Nephron progenitor cell (in vitro differentiated cells): Measurements from ENCODE around the gene JMJD8.
"Not testable (repeated sequence)": the region's sequence is repeated elsewhere in the genome, so short reads cannot be mapped to it uniquely, and the experiment has no call there.

Source experiments
- DNase-seq: peaks from one replicate; pipeline ENCODE4 v3.0.0; 2021
- H3K27ac Mint-ChIP-seq: 2 replicates; pipeline ENCODE4 v1.8.0; 2021; ENCODE audit warnings: mild to moderate bottlenecking, moderate library complexity, mixed read lengths
- H3K27me3 Mint-ChIP-seq: 2 replicates; pipeline ENCODE4 v1.8.0; 2021; ENCODE audit warnings: mild to moderate bottlenecking, low read depth, mixed read lengths; ENCODE audit not compliant: poor library complexity
- H3K36me3 Mint-ChIP-seq: 2 replicates; pipeline ENCODE4 v1.8.0; 2021; ENCODE audit warnings: low read depth, mixed read lengths
- H3K4me1 Mint-ChIP-seq: 2 replicates; pipeline ENCODE4 v1.8.0; 2021; ENCODE audit warnings: mixed read lengths
- H3K4me3 Mint-ChIP-seq: 2 replicates; pipeline ENCODE4 v1.8.0; 2021; ENCODE audit warnings: mild to moderate bottlenecking, moderate library complexity, mixed read lengths
- H3K9me3 Mint-ChIP-seq: 2 replicates; pipeline ENCODE4 v1.8.0; 2021; ENCODE audit warnings: mild to moderate bottlenecking, moderate library complexity, mixed read lengths
- TF ChIP-seq, protein P1 (sequence below): fragments of 200-600 bp; sonication (generic); IDR thresholded peaks from 2 replicates; pipeline ENCODE4 v1.5.0; 2021; ENCODE audit warnings: antibody characterized with exemption

Gene JMJD8

DNA sequence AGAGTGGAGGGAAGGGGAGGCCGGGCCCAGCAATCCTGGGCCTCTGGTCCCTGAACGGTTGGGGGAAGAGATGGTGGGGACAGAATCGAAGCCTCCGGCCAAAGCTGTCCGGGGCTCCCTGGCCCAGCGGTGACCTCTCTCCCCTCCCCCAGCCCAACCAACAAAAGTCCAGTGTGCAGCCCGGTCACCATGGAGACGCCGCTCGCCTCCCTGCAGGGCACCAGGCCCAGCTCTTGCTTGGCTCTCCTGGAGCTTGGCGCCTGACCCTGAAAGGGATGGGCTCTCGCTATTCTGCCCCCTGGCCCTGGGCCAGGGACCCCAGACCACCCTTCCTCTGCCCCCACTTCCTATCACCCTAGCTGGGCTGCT lies 32.0 kb upstream of the JMJD8 start:
- H3K9me3 Mint-ChIP-seq, result no peaks in the 10 kb centered on the region
- H3K4me3 Mint-ChIP-seq, result peak overlapping the region; percentile 80
- H3K4me1 Mint-ChIP-seq, result peaks cover 32% of the 10 kb centered on the region
- H3K36me3 Mint-ChIP-seq, result no peaks in the 10 kb centered on the region
- peak; percentile 81 for DNase-seq
- TF ChIP-seq, protein P1, sequence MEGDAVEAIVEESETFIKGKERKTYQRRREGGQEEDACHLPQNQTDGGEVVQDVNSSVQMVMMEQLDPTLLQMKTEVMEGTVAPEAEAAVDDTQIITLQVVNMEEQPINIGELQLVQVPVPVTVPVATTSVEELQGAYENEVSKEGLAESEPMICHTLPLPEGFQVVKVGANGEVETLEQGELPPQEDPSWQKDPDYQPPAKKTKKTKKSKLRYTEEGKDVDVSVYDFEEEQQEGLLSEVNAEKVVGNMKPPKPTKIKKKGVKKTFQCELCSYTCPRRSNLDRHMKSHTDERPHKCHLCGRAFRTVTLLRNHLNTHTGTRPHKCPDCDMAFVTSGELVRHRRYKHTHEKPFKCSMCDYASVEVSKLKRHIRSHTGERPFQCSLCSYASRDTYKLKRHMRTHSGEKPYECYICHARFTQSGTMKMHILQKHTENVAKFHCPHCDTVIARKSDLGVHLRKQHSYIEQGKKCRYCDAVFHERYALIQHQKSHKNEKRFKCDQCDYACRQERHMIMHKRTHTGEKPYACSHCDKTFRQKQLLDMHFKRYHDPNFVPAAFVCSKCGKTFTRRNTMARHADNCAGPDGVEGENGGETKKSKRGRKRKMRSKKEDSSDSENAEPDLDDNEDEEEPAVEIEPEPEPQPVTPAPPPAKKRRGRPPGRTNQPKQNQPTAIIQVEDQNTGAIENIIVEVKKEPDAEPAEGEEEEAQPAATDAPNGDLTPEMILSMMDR, result no peak
- H3K27ac Mint-ChIP-seq, result no peak overlapping the region
- H3K27me3 Mint-ChIP-seq, result peaks cover 28% of the 10 kb centered on the region

DNA sequence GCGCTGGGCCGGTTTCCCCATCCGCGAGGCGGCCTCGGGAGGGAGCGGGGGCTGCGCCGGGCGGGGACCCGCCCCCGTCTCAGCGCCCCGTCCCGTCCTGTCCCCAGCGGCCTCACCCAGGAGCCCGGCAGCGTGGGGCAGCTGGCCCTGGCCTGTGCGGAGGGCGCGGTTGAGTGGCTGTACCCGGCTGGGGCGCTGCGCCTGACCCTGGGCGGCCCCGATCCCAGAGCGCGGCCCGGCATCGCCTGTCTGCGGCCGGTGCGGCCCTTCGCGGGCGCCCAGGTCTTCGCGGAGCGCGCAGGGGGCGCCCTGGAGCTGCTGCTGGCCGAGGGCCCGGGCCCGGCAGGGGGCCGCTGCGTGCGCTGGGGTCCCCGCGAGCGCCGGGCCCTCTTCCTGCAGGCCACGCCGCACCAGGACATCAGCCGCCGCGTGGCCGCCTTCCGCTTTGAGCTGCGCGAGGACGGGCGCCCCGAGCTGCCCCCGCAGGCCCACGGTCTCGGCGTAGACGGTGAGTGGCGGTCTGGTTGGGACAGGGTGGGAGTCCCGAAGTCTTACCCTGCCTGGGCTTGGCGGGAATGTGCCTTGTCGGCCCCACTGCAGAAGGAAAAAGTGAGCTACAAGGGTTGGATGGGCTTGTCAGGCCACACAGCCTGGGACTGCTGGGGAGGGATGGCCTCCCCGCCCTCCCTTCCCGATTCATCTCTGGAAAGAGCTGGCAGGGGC lies 31.5 kb upstream of the JMJD8 start:
- Mint-ChIP-seq H3K4me1 (peaks cover 32% of the 10 kb centered on the region), H3K27me3 (peaks cover 30% of the 10 kb centered on the region), H3K36me3 (no peaks in the 10 kb centered on the region), H3K27ac (no peak overlapping the region), H3K4me3 (peak overlapping the region; percentile 80), H3K9me3 (no peaks in the 10 kb centered on the region)
- TF ChIP-seq, protein P1, result no peak
- DNase-seq, result peak; percentile 73

DNA sequence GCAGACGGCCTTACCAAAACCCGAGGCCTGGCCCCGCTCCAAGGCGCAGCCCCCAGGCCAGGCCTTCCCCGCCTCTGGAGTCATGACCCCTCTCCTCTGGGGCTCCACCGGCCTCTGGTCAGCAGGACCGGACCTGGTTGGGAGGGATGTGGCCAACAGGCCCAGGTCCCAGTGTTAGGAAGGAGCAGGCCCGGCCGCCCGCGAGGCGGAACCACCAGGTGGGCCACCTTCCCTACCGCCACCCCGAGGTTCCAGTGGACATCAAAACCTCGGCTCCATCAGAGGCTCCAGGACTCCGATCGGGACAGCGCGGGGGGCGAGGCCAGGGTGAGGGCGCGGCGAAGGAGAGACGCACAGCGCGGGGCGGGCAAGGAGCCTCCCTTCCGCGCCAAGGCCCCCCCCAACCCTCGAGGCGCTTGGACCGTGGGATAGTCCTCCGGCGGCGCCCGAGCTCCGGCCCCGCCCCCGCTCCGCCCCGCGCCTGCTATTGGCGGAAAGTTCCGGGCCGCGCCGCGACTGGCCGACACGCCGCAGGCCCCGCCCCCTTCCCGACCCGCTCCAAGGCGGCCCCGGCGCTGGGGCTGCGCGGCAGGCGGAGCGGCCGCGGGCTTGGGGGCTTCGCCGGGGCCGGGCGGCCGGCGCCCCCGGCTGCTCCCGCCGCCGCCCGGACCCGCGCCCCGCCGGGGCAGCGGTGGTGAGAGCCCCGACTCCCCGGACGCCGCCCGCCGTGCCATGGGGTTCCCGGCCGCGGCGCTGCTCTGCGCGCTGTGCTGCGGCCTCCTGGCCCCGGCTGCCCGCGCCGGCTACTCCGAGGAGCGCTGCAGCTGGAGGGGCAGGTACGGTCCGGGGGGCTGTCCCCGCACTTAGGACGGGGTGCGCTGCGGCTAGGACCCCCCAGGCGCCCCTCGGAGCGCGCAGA lies 30.7 kb upstream of the JMJD8 start, which contains the start of gene METRN:
Gene METRN (plus strand): TSS at position 561 of the 919 bp plus-strand sequence. CDS start 172 bp downstream, at position 733.
- no peaks in the 10 kb centered on the region for H3K9me3 Mint-ChIP-seq
- peak within 1 kb of the TSS; percentile 80 for H3K4me3 Mint-ChIP-seq
- TF ChIP-seq, protein P1, result no peak
- no peaks in the 10 kb centered on the region for H3K36me3 Mint-ChIP-seq
- H3K4me1 Mint-ChIP-seq, result peaks cover 30% of the 10 kb centered on the region
- H3K27ac Mint-ChIP-seq, result no peak within 1 kb of the TSS
- peaks cover 34% of the 10 kb centered on the region for H3K27me3 Mint-ChIP-seq
- DNase-seq, result peak; percentile 99

DNA sequence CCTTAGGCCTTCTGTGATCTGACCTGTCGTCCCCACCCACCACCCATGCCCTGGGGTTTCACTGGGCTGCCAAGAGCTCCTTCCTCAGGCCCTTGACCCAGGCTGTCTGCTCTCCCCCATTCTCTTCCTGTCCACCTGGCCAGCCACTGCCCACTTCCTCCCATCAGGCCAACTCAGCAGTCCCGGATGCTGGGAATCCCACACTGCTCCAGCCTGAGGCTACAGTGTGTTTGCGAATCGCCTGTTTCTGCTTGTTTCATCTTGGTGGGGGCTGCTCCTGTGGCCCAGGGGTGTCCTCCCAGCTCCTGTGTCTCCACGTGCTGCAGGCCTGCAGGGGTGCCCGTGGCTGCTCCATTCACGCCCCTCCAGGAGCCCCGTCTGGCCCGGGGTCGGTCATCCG lies 29.9 kb upstream of the JMJD8 start:
- TF ChIP-seq, protein P1, result no peak
- Mint-ChIP-seq H3K4me1 (peaks cover 23% of the 10 kb centered on the region), H3K36me3 (no peaks in the 10 kb centered on the region), H3K4me3 (no peak overlapping the region), H3K9me3 (no peaks in the 10 kb centered on the region), H3K27ac (no peak overlapping the region), H3K27me3 (peaks cover 42% of the 10 kb centered on the region)
- no peak for DNase-seq

DNA sequence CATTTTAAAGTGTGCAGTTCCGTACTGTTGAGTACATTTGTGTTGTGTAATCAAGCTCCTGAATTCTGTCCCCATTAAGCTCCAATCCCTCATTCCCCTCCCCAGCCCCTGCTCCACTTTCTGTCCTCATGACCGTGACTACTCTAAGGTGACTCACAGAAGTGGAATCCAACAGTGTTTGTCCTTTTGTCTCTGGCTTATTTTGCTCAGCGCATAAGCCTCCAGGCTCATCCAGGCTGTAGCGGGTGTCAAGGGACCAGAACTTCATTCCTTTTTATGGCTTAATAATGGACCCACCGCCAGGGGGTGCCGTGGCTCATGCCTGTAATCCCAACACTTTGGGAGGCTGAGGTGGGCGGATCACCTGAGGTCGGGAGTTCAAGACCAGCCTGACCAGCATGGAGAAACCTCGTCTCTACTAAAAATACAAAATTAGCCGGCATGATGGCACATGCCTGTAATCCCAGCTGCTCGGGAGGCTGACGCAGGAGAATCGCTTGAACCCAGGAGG lies 28.7 kb upstream of the JMJD8 start:
- not testable (repeated sequence) for H3K9me3 Mint-ChIP-seq, H3K36me3 Mint-ChIP-seq, H3K4me3 Mint-ChIP-seq
- peak; percentile 53 for DNase-seq
- peak overlapping the region; percentile 43 for H3K27ac Mint-ChIP-seq
- H3K27me3 Mint-ChIP-seq, result peaks cover 55% of the 10 kb centered on the region
- H3K4me1 Mint-ChIP-seq, result peaks cover 17% of the 10 kb centered on the region
- TF ChIP-seq, protein P1, result peak; percentile 44
